ENCODE measurements around the gene RAB4B. TPM values are rescaled to one million over a fixed set of nuclear protein-coding genes. Genes with fewer than 3 reads are reported as not detected.

The RAB4B gene
- total and polyA plus RNA-seq, 2 of the 13 experiments (the other 11 are each of a cell fraction or from before 2014, with no cell fraction given) = 3.3 to 5.4 TPM

DNA sequence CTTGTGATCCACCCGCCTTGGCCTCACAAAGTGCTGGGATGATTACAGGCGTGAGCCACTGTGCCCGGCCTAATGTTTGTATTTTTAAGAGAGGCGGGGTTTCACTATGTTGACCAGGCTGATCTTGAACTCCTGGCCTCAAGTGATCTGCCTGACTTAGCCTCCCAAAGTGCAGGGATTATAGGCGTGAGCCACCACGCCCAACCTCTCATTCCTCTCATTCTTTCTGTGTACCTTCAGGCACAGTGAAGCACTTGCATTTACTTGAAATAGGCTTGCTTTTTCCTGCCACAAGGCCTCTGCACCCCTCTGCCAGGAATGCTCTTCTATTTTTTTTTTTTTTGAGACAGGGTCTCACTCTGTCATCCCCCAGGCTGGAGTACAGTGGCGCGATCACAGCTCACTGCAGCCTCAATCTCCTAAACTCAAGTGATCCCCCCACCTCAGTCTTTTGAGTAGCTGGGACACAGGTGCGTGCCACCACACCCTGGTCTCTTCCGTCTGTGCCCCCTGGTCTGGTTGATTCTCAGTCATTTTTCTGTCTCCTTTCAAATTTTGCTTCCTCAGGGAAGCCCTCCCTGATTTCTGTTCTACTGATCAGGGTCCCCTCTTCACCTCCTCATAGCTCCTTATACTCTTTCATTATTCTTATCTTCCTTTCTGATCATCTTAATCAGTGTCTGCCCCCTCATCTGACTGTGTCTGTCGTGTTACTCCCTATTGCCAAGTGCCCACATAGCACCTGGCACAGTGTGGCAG lies 42.9 kb upstream of the RAB4B start:
- no peaks in the 10 kb centered on the region for H4K20me1 ChIP-seq (ENCODE audit: insufficient read depth, low read length)

More for the DNA sequence above, 42.9 kb upstream of the RAB4B start:
- Histone ChIP-seq H3K4me3 (replicated peaks in 1 of 3; ENCODE audit: insufficient read depth in 1 of 3, low read depth in 2 of 3, low read length in 3 of 3) (no peak overlapping the region), H2AFZ (ENCODE audit: low read length) (no peak overlapping the region), H3K4me1 (ENCODE audit: insufficient read depth, low read length) (peaks cover 19% of the 10 kb centered on the region), H3K4me2 (ENCODE audit: low read depth, low read length) (no peak overlapping the region), H3K27ac (ENCODE audit: extremely low read length, insufficient read depth, low read length) (peak overlapping the region; percentile 30), H3K27me3 (ENCODE audit: control insufficient read depth in 1 of 2, insufficient read depth in 2 of 2, low read length in 2 of 2) (no peaks in the 10 kb centered on the region), H3K9ac (ENCODE audit: insufficient read depth, low read depth, low read length) (no peak overlapping the region), H3K36me3 (replicated peaks in 1 of 2; ENCODE audit: control insufficient read depth in 1 of 2, insufficient read depth in 2 of 2, low read length in 2 of 2) (peaks cover 30 to 78% of the 10 kb centered on the region in 2 experiments), H3K79me2 (ENCODE audit: insufficient read depth, low read length) (no peaks in the 10 kb centered on the region), H3K9me3 (ENCODE audit: low read length) (no peaks in the 10 kb centered on the region)
- intact Hi-C loops (cut with micrococcal nuclease; ENCODE audit: unreplicated experiment) = no loop called here
- TF ChIP-seq, protein P1, sequence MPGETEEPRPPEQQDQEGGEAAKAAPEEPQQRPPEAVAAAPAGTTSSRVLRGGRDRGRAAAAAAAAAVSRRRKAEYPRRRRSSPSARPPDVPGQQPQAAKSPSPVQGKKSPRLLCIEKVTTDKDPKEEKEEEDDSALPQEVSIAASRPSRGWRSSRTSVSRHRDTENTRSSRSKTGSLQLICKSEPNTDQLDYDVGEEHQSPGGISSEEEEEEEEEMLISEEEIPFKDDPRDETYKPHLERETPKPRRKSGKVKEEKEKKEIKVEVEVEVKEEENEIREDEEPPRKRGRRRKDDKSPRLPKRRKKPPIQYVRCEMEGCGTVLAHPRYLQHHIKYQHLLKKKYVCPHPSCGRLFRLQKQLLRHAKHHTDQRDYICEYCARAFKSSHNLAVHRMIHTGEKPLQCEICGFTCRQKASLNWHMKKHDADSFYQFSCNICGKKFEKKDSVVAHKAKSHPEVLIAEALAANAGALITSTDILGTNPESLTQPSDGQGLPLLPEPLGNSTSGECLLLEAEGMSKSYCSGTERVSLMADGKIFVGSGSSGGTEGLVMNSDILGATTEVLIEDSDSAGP (CRISPR knock-in tag; IDR thresholded peaks at IDR 0.05; ENCODE audit: borderline replicate concordance) = no peak
- no peak for TF ChIP-seq ZNF841 (CRISPR knock-in tag; IDR thresholded peaks at IDR 0.05; ENCODE audit: borderline replicate concordance)
- no peak for TF ChIP-seq ZNF224 (CRISPR knock-in tag; IDR thresholded peaks at IDR 0.05)
- no peak for TF ChIP-seq ZNF256 (CRISPR knock-in tag; conservative IDR thresholded peaks at IDR 0.05)
- TF ChIP-seq RFX1 (IDR thresholded peaks at IDR 0.05) = no peak
- no peak for TF ChIP-seq KLF13 (CRISPR knock-in tag; IDR thresholded peaks at IDR 0.05)
- TF ChIP-seq, protein P2, sequence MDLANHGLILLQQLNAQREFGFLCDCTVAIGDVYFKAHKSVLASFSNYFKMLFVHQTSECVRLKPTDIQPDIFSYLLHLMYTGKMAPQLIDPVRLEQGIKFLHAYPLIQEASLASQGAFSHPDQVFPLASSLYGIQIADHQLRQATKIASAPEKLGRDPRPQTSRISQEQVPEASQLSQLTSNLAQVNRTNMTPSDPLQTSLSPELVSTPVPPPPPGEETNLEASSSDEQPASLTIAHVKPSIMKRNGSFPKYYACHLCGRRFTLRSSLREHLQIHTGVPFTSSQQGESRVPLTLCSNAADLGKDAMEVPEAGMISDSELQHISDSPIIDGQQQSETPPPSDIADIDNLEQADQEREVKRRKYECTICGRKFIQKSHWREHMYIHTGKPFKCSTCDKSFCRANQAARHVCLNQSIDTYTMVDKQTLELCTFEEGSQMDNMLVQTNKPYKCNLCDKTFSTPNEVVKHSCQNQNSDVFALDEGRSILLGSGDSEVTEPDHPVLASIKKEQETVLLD (CRISPR knock-in tag; IDR thresholded peaks at IDR 0.05; ENCODE audit: low read depth) = no peak
- no peak for TF ChIP-seq NR2C2 (CRISPR knock-in tag; IDR thresholded peaks at IDR 0.05; ENCODE audit: borderline replicate concordance)
- TF ChIP-seq PLRG1 (conservative IDR thresholded peaks at IDR 0.05) = no peak
- no peak for TF ChIP-seq SMYD3 (CRISPR knock-in tag; IDR thresholded peaks at IDR 0.05)
- TF ChIP-seq, protein P3, sequence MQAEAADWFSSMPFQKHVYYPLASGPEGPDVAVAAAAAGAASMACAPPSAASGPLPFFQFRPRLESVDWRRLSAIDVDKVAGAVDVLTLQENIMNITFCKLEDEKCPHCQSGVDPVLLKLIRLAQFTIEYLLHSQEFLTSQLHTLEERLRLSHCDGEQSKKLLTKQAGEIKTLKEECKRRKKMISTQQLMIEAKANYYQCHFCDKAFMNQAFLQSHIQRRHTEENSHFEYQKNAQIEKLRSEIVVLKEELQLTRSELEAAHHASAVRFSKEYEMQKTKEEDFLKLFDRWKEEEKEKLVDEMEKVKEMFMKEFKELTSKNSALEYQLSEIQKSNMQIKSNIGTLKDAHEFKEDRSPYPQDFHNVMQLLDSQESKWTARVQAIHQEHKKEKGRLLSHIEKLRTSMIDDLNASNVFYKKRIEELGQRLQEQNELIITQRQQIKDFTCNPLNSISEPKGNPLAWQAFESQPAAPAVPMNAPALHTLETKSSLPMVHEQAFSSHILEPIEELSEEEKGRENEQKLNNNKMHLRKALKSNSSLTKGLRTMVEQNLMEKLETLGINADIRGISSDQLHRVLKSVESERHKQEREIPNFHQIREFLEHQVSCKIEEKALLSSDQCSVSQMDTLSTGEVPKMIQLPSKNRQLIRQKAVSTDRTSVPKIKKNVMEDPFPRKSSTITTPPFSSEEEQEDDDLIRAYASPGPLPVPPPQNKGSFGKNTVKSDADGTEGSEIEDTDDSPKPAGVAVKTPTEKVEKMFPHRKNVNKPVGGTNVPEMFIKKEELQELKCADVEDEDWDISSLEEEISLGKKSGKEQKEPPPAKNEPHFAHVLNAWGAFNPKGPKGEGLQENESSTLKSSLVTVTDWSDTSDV (CRISPR knock-in tag; IDR thresholded peaks at IDR 0.05) = no peak
- TF ChIP-seq, protein P4, sequence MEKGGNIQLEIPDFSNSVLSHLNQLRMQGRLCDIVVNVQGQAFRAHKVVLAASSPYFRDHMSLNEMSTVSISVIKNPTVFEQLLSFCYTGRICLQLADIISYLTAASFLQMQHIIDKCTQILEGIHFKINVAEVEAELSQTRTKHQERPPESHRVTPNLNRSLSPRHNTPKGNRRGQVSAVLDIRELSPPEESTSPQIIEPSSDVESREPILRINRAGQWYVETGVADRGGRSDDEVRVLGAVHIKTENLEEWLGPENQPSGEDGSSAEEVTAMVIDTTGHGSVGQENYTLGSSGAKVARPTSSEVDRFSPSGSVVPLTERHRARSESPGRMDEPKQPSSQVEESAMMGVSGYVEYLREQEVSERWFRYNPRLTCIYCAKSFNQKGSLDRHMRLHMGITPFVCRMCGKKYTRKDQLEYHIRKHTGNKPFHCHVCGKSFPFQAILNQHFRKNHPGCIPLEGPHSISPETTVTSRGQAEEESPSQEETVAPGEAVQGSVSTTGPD (CRISPR knock-in tag; IDR thresholded peaks at IDR 0.05) = no peak
- TF ChIP-seq U2AF1 (optimal IDR thresholded peaks at IDR 0.05; ENCODE audit: low read depth, low read length) = no peak
- no peak for TF ChIP-seq TBX2 (CRISPR knock-in tag; IDR thresholded peaks at IDR 0.05; ENCODE audit: borderline replicate concordance)
- TF ChIP-seq HDAC1 (CRISPR knock-in tag; IDR thresholded peaks at IDR 0.05) = no peak
- no TSS peak for BruUV-seq (replicated peaks)
- WGBS (ENCODE audit: low lambda C conversion rate) = 87% methylated on average over 11 of the region's 11 CpGs
- no peak for FAIRE-seq
- no peak for DNase-seq (ENCODE audit: low spot score)
- ATAC-seq = no peak
- in situ Hi-C loops (cut with HindIII; ENCODE audit: extremely low pct_ligation_motif_present, low pct_unique_long_range_greater_than_20kb) = no loop called here
- POLR2A ChIA-PET = interaction anchor here (1.3 to 1.5 kb wide), 2 partner anchors 15 to 18 kb away, joined by 4 read pairs; partner anchors contain the start of genes ACTMAP and ITPKC
- CTCF ChIA-PET (ENCODE audit: low intra/inter-chr PET ratio, low total read pairs) = no interaction called here
